Choroid plexus epithelial cell (primary cell): ENCODE results near the gene CMTM8.

Experiments
- DNase-seq: peaks from one replicate; pipeline ENCODE4 v3.0.0-alpha.2; 2010; ENCODE audit warnings: low read depth
- H3K4me3 ChIP-seq: 2 replicates; pipeline ENCODE4 v1.5.1; 2011; ENCODE audit warnings: low read depth, mild to moderate bottlenecking, control low read depth, low read length, moderate library complexity
- CTCF ChIP-seq: conservative IDR thresholded peaks from 2 replicates; pipeline ENCODE4 v1.5.1; 2011; ENCODE audit warnings: low read depth, mild to moderate bottlenecking, control low read depth, inconsistent platforms, low read length, moderate library complexity

The CMTM8 gene

GRCh38 chr3:32243519-32243918, 5.0 kb downstream of the CMTM8 start:
- peak; percentile 63 for DNase-seq
- no peak for TF ChIP-seq CTCF
- no peak overlapping the region for H3K4me3 ChIP-seq

GRCh38 chr3:32245200-32245599, 6.7 kb downstream of the CMTM8 start:
- TF ChIP-seq CTCF: no peak

GRCh38 chr3:32246079-32246675, 7.7 kb downstream of the CMTM8 start:
- DNase-seq: no peak
- no peak for TF ChIP-seq CTCF

More at GRCh38 chr3:32245200-32245599, 6.7 kb downstream of the CMTM8 start:
- DNase-seq: peak; percentile 27
- no peak overlapping the region for H3K4me3 ChIP-seq

GRCh38 chr3:32249184-32249782, 10.8 kb downstream of the CMTM8 start:
- no peak overlapping the region for H3K4me3 ChIP-seq
- DNase-seq: peak; percentile 95
- no peak for TF ChIP-seq CTCF

More at GRCh38 chr3:32246079-32246675, 7.7 kb downstream of the CMTM8 start:
- no peak overlapping the region for H3K4me3 ChIP-seq

GRCh38 chr3:32254268-32254667, 15.8 kb downstream of the CMTM8 start:
- H3K4me3 ChIP-seq: no peak overlapping the region
- no peak for DNase-seq
- TF ChIP-seq CTCF: no peak

- no peak for DNase-seq
- TF ChIP-seq CTCF: no peak
Measured at GRCh38 chr3:32255345-32255744, 16.9 kb downstream of the CMTM8 start.

GRCh38 chr3:32256206-32256605, 17.7 kb downstream of the CMTM8 start:
- no peak for TF ChIP-seq CTCF
- DNase-seq: no peak
- no peak overlapping the region for H3K4me3 ChIP-seq

More at GRCh38 chr3:32255345-32255744, 16.9 kb downstream of the CMTM8 start:
- H3K4me3 ChIP-seq: no peak overlapping the region
